ENCODE measurements around the gene SNRPF.

SNRPF gene

GRCh38 chr12:95859947-95860850 lies 1.4 kb downstream of the SNRPF start:
- DNase-seq (ENCODE audit: low spot score) = no peak

GRCh38 chr12:95862038-95862437 lies 3.3 kb downstream of the SNRPF start:
- DNase-seq (ENCODE audit: low spot score) = no peak

GRCh38 chr12:95863337-95863736 lies 4.6 kb downstream of the SNRPF start:
- no peak for DNase-seq (ENCODE audit: low spot score)

- DNase-seq (ENCODE audit: low spot score) = no peak
Observed at GRCh38 chr12:95870897-95871296, 12.1 kb downstream of the SNRPF start.

GRCh38 chr12:95874452-95874851 lies 15.7 kb downstream of the SNRPF start:
- DNase-seq (ENCODE audit: low spot score) = no peak

- DNase-seq (ENCODE audit: low spot score) = no peak
Observed at GRCh38 chr12:95877622-95878021, 18.9 kb downstream of the SNRPF start.

- no peak for DNase-seq (ENCODE audit: low spot score)
Observed at GRCh38 chr12:95880895-95881294, 22.1 kb downstream of the SNRPF start.

- no peak for DNase-seq (ENCODE audit: low spot score)
Observed at GRCh38 chr12:95881331-95881955, 22.7 kb downstream of the SNRPF start.

GRCh38 chr12:95882080-95882479 lies 23.3 kb downstream of the SNRPF start:
- no peak for DNase-seq (ENCODE audit: low spot score)

GRCh38 chr12:95882873-95883272 lies 24.1 kb downstream of the SNRPF start:
- DNase-seq (ENCODE audit: low spot score) = no peak

GRCh38 chr12:95884998-95885397 lies 26.2 kb downstream of the SNRPF start:
- DNase-seq (ENCODE audit: low spot score) = no peak

- no peak for DNase-seq (ENCODE audit: low spot score)
Observed at GRCh38 chr12:95887311-95887710, 28.6 kb downstream of the SNRPF start.

- no peak for DNase-seq (ENCODE audit: low spot score)
Observed at GRCh38 chr12:95890958-95891357, 32.2 kb downstream of the SNRPF start.

- DNase-seq (ENCODE audit: low spot score) = no peak
Observed at GRCh38 chr12:95896846-95897245, 38.1 kb downstream of the SNRPF start.

- no peak for DNase-seq (ENCODE audit: low spot score)
Observed at GRCh38 chr12:95898081-95898480, 39.3 kb downstream of the SNRPF start.

GRCh38 chr12:95908573-95908972 lies 49.8 kb downstream of the SNRPF start:
- no peak for DNase-seq (ENCODE audit: low spot score)

- DNase-seq (ENCODE audit: low spot score) = no peak
Observed at GRCh38 chr12:95909871-95910270, 51.1 kb downstream of the SNRPF start.
